ENCODE data around the gene YWHAE.
"Not testable (repeated sequence)": the region's sequence is repeated elsewhere in the genome, so short reads cannot be mapped to it uniquely, and the experiment has no call there.

YWHAE gene

GRCh38 chr17:1325766-1326165 is 74.3 kb downstream of the YWHAE start:
- DNase-seq, result no peak

DNA sequence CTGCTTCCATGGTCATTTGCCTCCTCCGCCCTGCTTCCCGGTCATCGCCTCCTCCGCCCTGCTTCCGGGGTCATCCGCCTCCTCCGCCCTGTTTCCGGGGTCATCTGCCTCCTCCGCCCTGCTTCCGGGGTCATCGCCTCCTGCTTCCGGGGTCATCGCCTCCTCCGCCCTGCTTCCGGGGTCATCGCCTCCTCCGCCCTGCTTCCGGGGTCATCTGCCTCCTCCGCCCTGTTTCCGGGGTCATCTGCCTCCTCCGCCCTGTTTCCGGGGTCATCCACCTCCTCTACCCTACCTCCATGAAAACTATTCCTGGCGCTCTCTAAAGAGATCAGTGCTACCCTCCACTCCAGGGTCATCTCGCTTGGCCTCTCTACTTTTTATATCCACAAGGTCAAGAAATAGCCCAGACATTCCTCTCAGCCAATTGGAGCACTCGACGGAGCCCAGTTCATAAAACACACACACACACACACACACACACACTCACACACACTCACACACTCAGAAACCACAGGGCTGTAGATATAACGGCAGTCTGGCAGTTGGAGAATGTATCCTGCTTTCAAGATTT is 75.7 kb downstream of the YWHAE start:
- DNase-seq, result no peak

DNA sequence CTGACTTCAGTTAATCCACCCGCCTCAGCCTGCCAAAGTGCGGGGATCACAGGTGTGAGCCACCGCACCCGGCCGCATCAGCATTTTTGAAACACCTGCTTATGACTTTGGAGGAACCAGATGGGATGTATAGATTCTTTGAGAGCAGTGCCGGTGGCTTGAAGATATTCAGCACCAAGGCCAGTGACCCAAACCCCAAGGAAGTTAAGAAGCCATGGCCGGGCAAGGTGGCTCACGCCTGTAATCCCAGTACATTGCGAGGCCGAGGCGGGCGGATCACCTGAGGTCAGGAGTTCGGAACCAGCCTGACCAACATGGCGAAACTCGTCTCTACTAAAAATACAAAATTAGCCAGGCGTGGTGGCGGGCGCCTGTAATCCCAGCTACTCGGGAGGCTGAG is 76.7 kb downstream of the YWHAE start:
- no peak for DNase-seq

DNA sequence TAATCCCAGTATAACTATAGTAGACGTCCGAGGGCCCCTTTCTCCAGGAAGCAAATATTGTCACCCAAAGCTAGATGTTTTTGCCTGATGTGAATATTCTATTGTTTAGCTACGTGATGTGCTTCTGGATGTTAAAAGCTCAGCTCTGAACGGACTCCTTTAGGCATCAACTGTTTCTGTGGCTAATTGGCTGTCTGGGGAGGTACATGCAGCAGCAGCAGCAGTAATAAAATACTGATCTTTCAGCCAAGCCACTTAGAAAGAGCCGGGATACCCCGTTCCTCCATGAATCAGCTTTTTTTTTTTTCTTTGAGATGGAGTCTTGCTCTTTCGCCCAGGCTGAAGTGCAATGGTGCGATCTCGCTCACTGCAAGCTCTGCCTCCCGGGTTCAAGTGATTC is 77.5 kb downstream of the YWHAE start:
- DNase-seq, result no peak

DNA sequence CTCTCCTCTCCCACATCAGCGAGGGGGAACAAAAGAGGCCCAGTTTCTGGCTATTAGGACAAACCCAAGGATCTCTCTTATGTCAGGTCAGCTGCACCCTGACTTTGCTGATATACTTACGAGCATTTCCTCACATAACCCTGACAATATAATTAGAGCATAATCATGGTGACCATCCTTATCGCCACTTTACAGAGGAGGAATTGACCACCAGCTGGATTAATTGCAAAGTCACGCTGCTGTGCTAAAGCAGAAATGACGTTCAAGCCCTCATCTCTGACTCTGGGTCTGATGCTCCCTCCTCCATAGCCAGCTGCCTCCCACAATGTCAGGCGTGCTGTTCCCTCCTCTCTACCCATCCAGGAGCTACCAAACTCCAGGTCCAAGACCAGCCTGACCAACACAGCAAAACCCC is 78.0 kb downstream of the YWHAE start:
- no peak for DNase-seq

DNA sequence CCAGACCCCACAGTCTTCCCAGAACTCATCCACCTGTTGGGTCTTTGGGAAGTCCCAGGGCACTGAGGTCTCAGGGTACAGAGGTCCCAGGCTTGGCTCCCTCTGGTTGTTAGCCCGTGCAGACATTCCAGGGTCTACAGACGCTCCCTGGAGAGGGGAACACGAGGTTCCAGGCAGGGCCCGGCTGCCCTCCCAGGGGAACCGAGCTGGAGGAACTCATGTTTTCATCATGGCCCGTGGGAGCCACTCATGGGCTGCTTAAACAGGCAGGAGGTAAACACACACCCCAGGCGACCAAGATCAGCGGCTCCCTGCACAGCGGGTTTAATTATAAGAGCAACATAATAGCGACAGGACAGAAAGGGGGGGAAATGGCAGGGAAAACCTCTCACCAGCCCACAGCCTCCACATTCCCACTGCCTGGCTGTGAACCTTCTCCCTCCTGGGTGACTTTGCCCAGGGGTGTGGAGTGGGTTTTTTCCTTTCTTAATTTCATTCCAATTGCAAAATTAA is 84.1 kb downstream of the YWHAE start:
- no peak for DNase-seq

DNA sequence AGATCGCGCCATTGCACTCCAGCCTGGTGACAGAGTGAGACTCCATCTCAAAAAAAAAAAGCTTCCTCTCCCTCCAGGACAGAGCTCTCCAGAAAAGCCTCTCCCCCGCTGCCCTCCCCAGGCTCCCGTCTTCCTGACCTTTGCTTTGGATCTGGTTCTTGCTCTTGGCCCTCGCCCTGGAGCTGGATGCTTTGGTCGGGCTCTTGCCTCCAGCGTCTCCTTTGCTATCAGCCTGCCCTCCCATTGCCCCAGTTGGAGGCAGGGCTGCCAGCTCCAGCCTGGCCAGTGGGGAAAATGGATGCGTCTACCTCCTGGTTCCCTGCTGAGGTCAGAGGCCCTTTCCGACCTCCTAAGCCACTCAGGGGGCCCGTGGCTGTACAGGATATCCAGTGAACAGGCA is 84.6 kb downstream of the YWHAE start:
- DNase-seq, result no peak

DNA sequence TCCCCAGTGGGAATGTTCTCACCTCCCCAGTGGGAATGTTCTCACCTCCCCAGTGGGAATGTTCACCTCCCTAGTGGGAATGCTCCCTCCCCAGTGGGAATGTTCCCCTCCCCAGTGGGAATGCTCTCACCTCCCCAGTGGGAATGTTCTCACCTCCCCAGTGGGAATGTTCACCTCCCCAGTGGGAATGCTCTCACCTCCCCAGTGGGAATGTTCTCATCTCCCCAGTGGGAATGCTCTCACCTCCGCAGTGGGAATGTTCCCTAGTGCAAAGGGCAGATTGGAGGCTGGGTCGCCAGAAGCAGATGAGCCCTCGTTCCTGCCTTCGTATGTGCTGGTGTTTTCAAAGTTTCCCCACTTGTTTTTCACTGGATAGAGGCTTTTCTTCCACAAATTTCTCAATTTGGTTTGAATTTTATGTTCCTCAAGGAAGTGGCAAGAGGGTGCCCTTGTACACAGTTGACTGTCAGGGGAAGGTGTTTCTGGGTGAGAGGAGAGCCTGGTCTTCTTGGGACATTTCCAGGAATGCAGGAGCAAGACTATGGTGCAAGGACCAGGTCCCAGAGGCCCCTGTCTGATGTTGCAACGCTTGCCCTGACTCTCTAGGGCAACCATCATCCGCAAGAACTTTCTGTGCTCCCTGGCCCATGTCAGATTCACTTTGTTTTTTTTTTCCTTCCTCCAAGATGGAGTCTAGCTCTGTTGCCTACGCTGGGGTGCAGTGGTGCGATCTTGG is 86.6 kb downstream of the YWHAE start:
- DNase-seq, result no peak

GRCh38 chr17:1312261-1312870 is 87.7 kb downstream of the YWHAE start:
- DNase-seq, result no peak

- DNase-seq, result not testable (repeated sequence)
These were observed 92.2 kb downstream of the YWHAE start for GRCh38 chr17:1307829-1308228.

GRCh38 chr17:1304962-1305563 is 95.0 kb downstream of the YWHAE start:
- no peak for DNase-seq

GRCh38 chr17:1304522-1304921 is 95.5 kb downstream of the YWHAE start:
- no peak for DNase-seq

- DNase-seq, result no peak
These were observed 97.3 kb downstream of the YWHAE start for GRCh38 chr17:1302761-1303160.

GRCh38 chr17:1301546-1301945 is 98.5 kb downstream of the YWHAE start:
- DNase-seq, result no peak

DNA sequence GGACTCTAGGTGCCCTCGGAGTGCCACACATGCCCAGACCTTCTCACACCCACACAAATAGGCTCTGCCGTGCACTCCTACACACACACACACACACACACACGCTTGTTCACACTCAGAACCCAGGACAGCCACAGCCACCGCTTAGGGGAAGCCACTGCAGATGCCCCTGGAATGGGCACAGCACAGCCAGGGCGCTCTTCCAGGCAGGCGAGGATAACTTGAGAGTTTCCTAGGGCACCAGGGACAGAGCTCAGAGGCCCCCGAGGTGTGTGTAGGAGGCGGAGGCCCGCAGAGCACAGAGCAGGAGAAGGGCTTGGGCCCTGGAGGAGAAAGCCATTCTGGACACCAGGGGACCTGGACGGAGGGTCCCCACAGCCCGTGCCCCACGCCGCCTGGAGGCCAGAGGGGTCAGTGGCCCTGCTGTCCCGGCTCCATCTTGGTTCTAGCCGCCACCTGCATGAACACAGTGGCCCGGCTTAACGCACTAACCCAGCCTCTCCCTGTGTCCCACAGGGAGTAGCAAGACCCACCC is 99.6 kb downstream of the YWHAE start:
- DNase-seq, result no peak

DNA sequence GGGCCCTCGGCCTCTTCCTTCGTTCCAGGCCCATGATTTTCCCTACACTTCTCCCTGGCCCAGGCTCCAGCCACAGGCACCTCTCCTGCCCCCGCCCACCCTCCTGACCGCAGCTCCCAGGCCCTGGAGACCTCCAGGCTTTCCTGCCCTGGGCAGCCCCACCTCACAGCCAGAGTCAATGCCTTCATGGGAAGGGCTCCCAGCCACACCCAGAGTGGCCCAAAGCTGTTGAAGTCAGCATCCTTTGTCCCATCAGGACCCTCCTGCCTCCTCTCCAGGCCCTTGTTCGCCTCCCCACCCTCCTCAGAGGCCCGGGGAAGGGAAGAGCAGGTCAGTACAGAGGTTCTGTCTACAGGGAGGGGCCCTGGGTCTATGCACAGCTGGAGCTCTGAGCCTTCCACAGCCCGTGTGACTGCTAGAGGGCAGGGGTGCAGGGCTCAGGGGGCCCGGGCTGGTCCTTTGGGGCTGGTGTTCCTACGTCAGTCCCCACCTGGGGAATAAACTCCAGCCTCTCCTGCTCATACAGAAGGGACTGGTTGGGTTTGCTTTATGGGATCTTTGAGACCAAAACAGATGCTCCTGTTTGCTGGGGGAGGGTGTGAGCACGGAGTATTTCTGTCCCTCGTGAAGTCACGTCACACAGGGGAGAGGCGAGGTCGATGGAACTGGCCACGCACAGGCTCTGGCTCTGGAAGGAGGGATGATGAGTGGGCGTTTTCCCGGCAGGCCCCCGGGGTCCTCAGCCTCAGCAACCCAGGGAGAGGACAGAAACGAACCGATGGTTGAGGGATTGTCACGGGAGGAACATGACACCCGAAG is 100.3 kb downstream of the YWHAE start:
- no peak for DNase-seq

DNA sequence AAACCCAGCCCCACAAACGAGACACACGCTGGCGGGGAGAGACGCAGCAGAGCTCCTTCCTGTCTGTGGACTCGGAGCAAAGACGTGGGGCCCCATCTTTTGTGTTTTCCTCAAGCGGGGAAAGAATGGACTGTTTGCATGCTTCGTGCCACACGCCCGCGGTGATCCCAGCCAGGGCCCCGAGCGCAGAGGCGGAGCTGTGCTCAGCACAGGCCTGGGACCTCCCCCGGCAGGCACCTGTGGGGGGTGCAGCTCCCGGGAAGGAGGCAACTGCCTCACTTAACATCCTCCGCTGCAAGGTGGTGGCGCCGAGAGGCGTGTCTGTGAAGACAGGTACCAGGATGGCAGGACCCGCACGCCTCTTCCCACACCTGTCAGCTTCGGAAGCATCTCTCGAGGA is 101.4 kb downstream of the YWHAE start:
- DNase-seq, result no peak

All from fibroblast of skin of back (primary cell).